Stimulated activated CD4-positive, alpha-beta T cell treated with anti-CD3 and anti-CD28 coated beads, TNF-alpha, amount 100 ng/mL, for 1 hour (primary cell): ENCODE measurements around the gene IER2.
A peak's percentile ranks its signal among the peaks of the same experiment; 100 is the strongest.
"Not testable (repeated sequence)": the region's sequence is repeated elsewhere in the genome, so short reads cannot be mapped to it uniquely, and the experiment has no call there.

ENCODE experiments used
- DNase-seq, 3 donors: peaks; one replicate each; pipeline ENCODE4 v3.0.0-alpha.2; 2020; ENCODE audit warnings: low read depth in 3 of 3, low spot score in 1 of 3

The IER2 gene

GRCh38 chr19:13162724-13163608, 12.8 kb downstream of the IER2 start:
- DNase-seq = peak; percentile 57 to 78 (median 60)

- DNase-seq = no peak
Observed at GRCh38 chr19:13163609-13164342, 13.6 kb downstream of the IER2 start.

- DNase-seq = no peak
Observed at GRCh38 chr19:13164343-13165161, 14.3 kb downstream of the IER2 start.

- DNase-seq = no peak
Observed at GRCh38 chr19:13165162-13165997, 15.2 kb downstream of the IER2 start.

GRCh38 chr19:13166151-13166550, 15.9 kb downstream of the IER2 start:
- DNase-seq = not testable (repeated sequence)

GRCh38 chr19:13169769-13170168, 19.6 kb downstream of the IER2 start:
- no peak for DNase-seq

- no peak for DNase-seq
Observed at GRCh38 chr19:13171146-13171545, 20.9 kb downstream of the IER2 start.

- DNase-seq = peak; percentile 64
Observed at GRCh38 chr19:13172346-13173138, 22.3 kb downstream of the IER2 start.

- DNase-seq = no peak
Observed at GRCh38 chr19:13173139-13173737, 23.0 kb downstream of the IER2 start.

- DNase-seq = no peak
Observed at GRCh38 chr19:13176345-13176744, 26.1 kb downstream of the IER2 start.

GRCh38 chr19:13177584-13177983, 27.4 kb downstream of the IER2 start:
- DNase-seq = not testable (repeated sequence)

- DNase-seq = not testable (repeated sequence)
Observed at GRCh38 chr19:13178291-13178690, 28.1 kb downstream of the IER2 start.

- DNase-seq = no peak
Observed at GRCh38 chr19:13181747-13182388, 31.7 kb downstream of the IER2 start.

GRCh38 chr19:13184926-13185325, 34.7 kb downstream of the IER2 start:
- not testable (repeated sequence) for DNase-seq

- not testable (repeated sequence) for DNase-seq
Observed at GRCh38 chr19:13185763-13186657, 35.8 kb downstream of the IER2 start.

- not testable (repeated sequence) for DNase-seq
Observed at GRCh38 chr19:13186688-13187087, 36.5 kb downstream of the IER2 start.

GRCh38 chr19:13187419-13187818, 37.2 kb downstream of the IER2 start:
- no peak for DNase-seq

- no peak for DNase-seq
Observed at GRCh38 chr19:13189600-13189999, 39.4 kb downstream of the IER2 start.
